Measurements from ENCODE around the gene NR3C2. TPM values are rescaled to one million over a fixed set of nuclear protein-coding genes. Genes with fewer than 3 reads are reported as not detected.
"Not testable (repeated sequence)": the region's sequence is repeated elsewhere in the genome, so short reads cannot be mapped to it uniquely, and the experiment has no call there.

The NR3C2 gene
- total RNA-seq, 1 experiment from 2014 or later, result 0.63 TPM

GRCh38 chr4:148091896-148092295, 350.3 kb downstream of the NR3C2 start:
- DNase-seq, result no peak
- H3K4me3 ChIP-seq, result no peak overlapping the region
- no peaks in the 10 kb centered on the region for H3K27me3 ChIP-seq
- no peaks in the 10 kb centered on the region for H3K36me3 ChIP-seq
- H3K9me3 ChIP-seq (replicated peaks), result no peaks in the 10 kb centered on the region
- H3K27ac ChIP-seq, result no peak overlapping the region
- H3K4me1 ChIP-seq, result no peaks in the 10 kb centered on the region

GRCh38 chr4:148090503-148091476, 351.4 kb downstream of the NR3C2 start:
- Histone ChIP-seq H3K4me1 (no peaks in the 10 kb centered on the region), H3K27ac (no peak overlapping the region), H3K4me3 (no peak overlapping the region), H3K27me3 (no peaks in the 10 kb centered on the region), H3K36me3 (no peaks in the 10 kb centered on the region), H3K9me3 (replicated peaks) (no peaks in the 10 kb centered on the region)
- DNase-seq, result no peak

- Histone ChIP-seq H3K36me3 (no peaks in the 10 kb centered on the region), H3K4me1 (no peaks in the 10 kb centered on the region), H3K4me3 (no peak overlapping the region), H3K9me3 (replicated peaks) (no peaks in the 10 kb centered on the region), H3K27me3 (no peaks in the 10 kb centered on the region), H3K27ac (no peak overlapping the region)
- no peak for DNase-seq
Observed at GRCh38 chr4:148090029-148090428, 352.2 kb downstream of the NR3C2 start.

- no peak overlapping the region for H3K4me3 ChIP-seq
- no peaks in the 10 kb centered on the region for H3K4me1 ChIP-seq
- H3K36me3 ChIP-seq, result no peaks in the 10 kb centered on the region
- H3K9me3 ChIP-seq (replicated peaks), result no peaks in the 10 kb centered on the region
- H3K27me3 ChIP-seq, result no peaks in the 10 kb centered on the region
- H3K27ac ChIP-seq, result no peak overlapping the region
- no peak for DNase-seq
Observed at GRCh38 chr4:148089624-148090023, 352.6 kb downstream of the NR3C2 start.

- not testable (repeated sequence) for H3K36me3 ChIP-seq; DNase-seq; H3K9me3 ChIP-seq (replicated peaks); H3K27me3 ChIP-seq; H3K27ac ChIP-seq; H3K4me1 ChIP-seq; H3K4me3 ChIP-seq
Observed at GRCh38 chr4:148083073-148083472, 359.1 kb downstream of the NR3C2 start.

GRCh38 chr4:148081745-148082144, 360.5 kb downstream of the NR3C2 start:
- no peak overlapping the region for H3K27ac ChIP-seq
- no peaks in the 10 kb centered on the region for H3K4me1 ChIP-seq
- no peaks in the 10 kb centered on the region; the same call in 1 of the 2 replicates for H3K36me3 ChIP-seq
- H3K27me3 ChIP-seq, result no peaks in the 10 kb centered on the region
- no peaks in the 10 kb centered on the region for H3K9me3 ChIP-seq (replicated peaks)
- H3K4me3 ChIP-seq, result no peak overlapping the region
- no peak for DNase-seq

- Histone ChIP-seq H3K9me3 (replicated peaks) (no peaks in the 10 kb centered on the region), H3K27ac (no peak overlapping the region)
Observed at GRCh38 chr4:148081267-148081666, 360.9 kb downstream of the NR3C2 start.

GRCh38 chr4:148079961-148080360, 362.3 kb downstream of the NR3C2 start:
- Histone ChIP-seq H3K27me3 (no peaks in the 10 kb centered on the region), H3K36me3 (no peaks in the 10 kb centered on the region; the same call in 1 of the 2 replicates), H3K4me3 (no peak overlapping the region), H3K9me3 (replicated peaks) (no peaks in the 10 kb centered on the region), H3K27ac (no peak overlapping the region), H3K4me1 (no peaks in the 10 kb centered on the region)
- DNase-seq, result no peak

More at GRCh38 chr4:148081267-148081666, 360.9 kb downstream of the NR3C2 start:
- H3K27me3 ChIP-seq, result no peaks in the 10 kb centered on the region
- no peaks in the 10 kb centered on the region; the same call in 1 of the 2 replicates for H3K36me3 ChIP-seq
- H3K4me1 ChIP-seq, result no peaks in the 10 kb centered on the region
- no peak overlapping the region for H3K4me3 ChIP-seq
- DNase-seq, result no peak

GRCh38 chr4:148078061-148078460, 364.2 kb downstream of the NR3C2 start:
- H3K4me3 ChIP-seq, result no peak overlapping the region

GRCh38 chr4:148077581-148077980, 364.6 kb downstream of the NR3C2 start:
- no peak overlapping the region for H3K4me3 ChIP-seq
- peaks cover 2% of the 10 kb centered on the region; the same call in 1 of the 2 replicates for H3K36me3 ChIP-seq
- no peaks in the 10 kb centered on the region for H3K27me3 ChIP-seq
- no peaks in the 10 kb centered on the region for H3K9me3 ChIP-seq (replicated peaks)
- H3K4me1 ChIP-seq, result no peaks in the 10 kb centered on the region
- no peak for DNase-seq
- H3K27ac ChIP-seq, result no peak overlapping the region

More at GRCh38 chr4:148078061-148078460, 364.2 kb downstream of the NR3C2 start:
- H3K4me1 ChIP-seq, result no peaks in the 10 kb centered on the region
- no peaks in the 10 kb centered on the region; the same call in 1 of the 2 replicates for H3K36me3 ChIP-seq
- no peaks in the 10 kb centered on the region for H3K9me3 ChIP-seq (replicated peaks)
- no peak for DNase-seq
- H3K27me3 ChIP-seq, result no peaks in the 10 kb centered on the region
- no peak overlapping the region for H3K27ac ChIP-seq

GRCh38 chr4:148076964-148077363, 365.2 kb downstream of the NR3C2 start:
- Histone ChIP-seq H3K27me3 (no peaks in the 10 kb centered on the region), H3K9me3 (replicated peaks) (no peaks in the 10 kb centered on the region), H3K27ac (no peak overlapping the region), H3K36me3 (peaks cover 4% of the 10 kb centered on the region; the same call in 1 of the 2 replicates), H3K4me3 (no peak overlapping the region), H3K4me1 (no peaks in the 10 kb centered on the region)
- DNase-seq, result peak; percentile 61 to 62

- H3K9me3 ChIP-seq (replicated peaks), result no peaks in the 10 kb centered on the region
- H3K27ac ChIP-seq, result no peak overlapping the region
- H3K36me3 ChIP-seq, result peaks cover 4% of the 10 kb centered on the region; the same call in 1 of the 2 replicates
- H3K4me1 ChIP-seq, result no peaks in the 10 kb centered on the region
- no peak overlapping the region for H3K4me3 ChIP-seq
- no peaks in the 10 kb centered on the region for H3K27me3 ChIP-seq
- DNase-seq, result no peak
Observed at GRCh38 chr4:148075438-148075837, 366.8 kb downstream of the NR3C2 start.

GRCh38 chr4:148074462-148074861, 367.8 kb downstream of the NR3C2 start:
- DNase-seq, result no peak
- Histone ChIP-seq H3K36me3 (peaks cover 4% of the 10 kb centered on the region; the same call in 1 of the 2 replicates), H3K4me1 (no peaks in the 10 kb centered on the region), H3K9me3 (replicated peaks) (no peaks in the 10 kb centered on the region), H3K27ac (no peak overlapping the region), H3K4me3 (no peak overlapping the region), H3K27me3 (no peaks in the 10 kb centered on the region)

GRCh38 chr4:148073349-148073748, 368.9 kb downstream of the NR3C2 start:
- H3K4me3 ChIP-seq, result no peak overlapping the region
- no peak for DNase-seq
- H3K4me1 ChIP-seq, result peaks cover 5% of the 10 kb centered on the region; the same call in 1 of the 2 replicates
- H3K9me3 ChIP-seq (replicated peaks), result no peaks in the 10 kb centered on the region
- H3K36me3 ChIP-seq, result peaks cover 4% of the 10 kb centered on the region; the same call in 1 of the 2 replicates
- H3K27me3 ChIP-seq, result no peaks in the 10 kb centered on the region
- no peak overlapping the region for H3K27ac ChIP-seq

GRCh38 chr4:148072789-148073188, 369.4 kb downstream of the NR3C2 start:
- Histone ChIP-seq H3K27me3 (no peaks in the 10 kb centered on the region), H3K9me3 (replicated peaks) (no peaks in the 10 kb centered on the region), H3K27ac (no peak overlapping the region), H3K36me3 (peaks cover 4% of the 10 kb centered on the region; the same call in 1 of the 2 replicates), H3K4me1 (peaks cover 8% of the 10 kb centered on the region; the same call in 1 of the 2 replicates), H3K4me3 (no peak overlapping the region)
- DNase-seq, result no peak
